ENCODE measurements around the gene CEND1.

CEND1 gene

DNA sequence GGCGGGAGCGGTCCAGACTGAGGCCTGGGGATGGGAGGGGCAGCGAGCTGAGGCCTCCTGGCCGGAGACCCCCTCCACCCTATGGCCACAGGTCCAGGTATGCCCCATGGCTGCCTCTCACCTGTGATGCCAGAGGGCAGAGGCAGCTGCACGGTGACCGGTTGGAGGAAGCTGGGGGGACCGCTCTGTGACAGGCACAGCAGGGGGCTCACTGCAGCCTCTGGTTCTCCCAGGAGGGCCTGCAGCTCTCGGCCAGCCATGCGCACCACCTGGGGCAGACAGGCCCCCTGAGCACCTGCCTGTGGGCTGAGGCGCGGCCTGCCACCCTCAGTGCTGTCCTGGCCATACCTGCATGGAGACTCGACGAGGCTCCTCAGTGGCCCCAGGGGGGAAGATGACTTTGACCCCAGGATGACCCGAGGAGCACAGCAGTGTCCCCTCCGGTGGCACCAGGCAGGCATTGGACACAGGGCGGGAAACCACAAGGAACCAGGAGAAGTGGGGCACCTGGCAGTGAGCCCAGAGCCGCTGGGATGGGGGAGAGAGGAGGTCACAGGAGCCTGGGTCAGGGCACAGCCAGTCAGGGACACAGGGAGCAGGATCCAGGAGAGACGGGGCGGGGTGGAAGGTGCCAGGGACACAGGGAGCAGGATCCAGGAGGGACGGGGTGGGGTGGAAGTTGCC, 11.3 kb upstream of the CEND1 start:
- H3K27ac ChIP-seq: no peak overlapping the region
- TF ChIP-seq ZFX (IDR thresholded peaks at IDR 0.05) (no peak), CTCF (conservative IDR thresholded peaks at IDR 0.05) (no peak)

DNA sequence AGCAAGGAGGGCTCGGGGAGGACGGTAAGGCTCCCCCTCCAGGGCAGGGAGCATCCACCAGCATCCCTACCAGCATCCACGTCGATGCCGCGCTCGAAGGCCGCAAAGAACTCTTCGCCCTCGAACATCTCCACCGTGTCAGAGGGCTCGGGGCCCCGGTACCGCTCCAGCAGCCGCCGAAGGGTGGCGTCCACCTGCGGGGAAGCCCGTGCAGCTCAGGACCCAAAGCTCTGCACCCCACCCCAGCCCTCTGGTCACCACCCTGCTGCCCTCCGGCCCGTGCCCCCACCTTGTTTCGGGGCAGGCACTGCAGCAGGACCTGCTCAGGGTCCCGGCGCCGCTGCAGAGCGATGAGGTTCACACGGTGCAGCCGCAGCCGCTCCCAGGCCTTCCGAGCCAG, 10.6 kb upstream of the CEND1 start:
- TF ChIP-seq ZFX (IDR thresholded peaks at IDR 0.05): no peak
- no peak for TF ChIP-seq CTCF (conservative IDR thresholded peaks at IDR 0.05)
- no peak overlapping the region for H3K27ac ChIP-seq

- no peak for TF ChIP-seq CTCF (conservative IDR thresholded peaks at IDR 0.05)
- TF ChIP-seq ZFX (IDR thresholded peaks at IDR 0.05): no peak
- H3K27ac ChIP-seq: no peak overlapping the region
Observed at GRCh38 chr11:799641-800316, 9.9 kb upstream of the CEND1 start.

DNA sequence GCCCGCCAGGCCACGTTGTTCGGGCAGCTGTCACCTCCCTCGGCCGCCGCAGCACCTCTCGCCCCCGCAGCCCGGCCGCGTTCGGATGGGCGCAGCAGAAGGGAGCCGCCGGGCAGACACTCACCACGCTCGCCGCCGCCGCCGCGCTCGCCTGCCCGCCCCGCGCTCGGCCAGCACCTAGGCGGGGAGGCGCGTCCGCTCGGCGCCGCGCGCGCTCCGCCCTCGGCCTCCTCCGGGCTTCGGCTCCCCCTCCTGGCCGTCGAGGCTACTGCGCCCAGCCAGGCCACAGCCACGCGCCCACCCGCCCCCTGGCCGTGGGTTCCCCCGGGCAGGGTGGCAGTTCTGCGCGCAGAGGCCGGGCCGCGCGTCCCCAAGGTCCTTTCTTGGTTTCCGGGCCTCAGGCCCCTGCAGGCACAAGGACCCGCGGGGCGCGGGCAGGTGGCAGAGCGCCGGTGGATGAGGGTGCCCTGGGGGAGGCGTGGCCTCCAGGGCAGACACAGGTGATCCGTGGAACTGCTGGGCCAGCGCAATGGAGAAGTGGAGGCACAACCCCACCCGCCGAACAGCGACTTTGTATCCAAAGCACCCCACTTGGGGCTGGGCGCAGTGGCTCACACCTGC, 8.3 kb upstream of the CEND1 start, which contains the start of gene SLC25A22:
Gene SLC25A22 (minus strand): TSS at position 189 of the 621 bp plus-strand sequence. CDS start 3,275 bp downstream, outside the sequence.
- H3K27ac ChIP-seq: peak within 1 kb of the TSS; percentile 87
- TF ChIP-seq ZFX (IDR thresholded peaks at IDR 0.05) (no peak), CTCF (conservative IDR thresholded peaks at IDR 0.05) (peak; percentile 98)

DNA sequence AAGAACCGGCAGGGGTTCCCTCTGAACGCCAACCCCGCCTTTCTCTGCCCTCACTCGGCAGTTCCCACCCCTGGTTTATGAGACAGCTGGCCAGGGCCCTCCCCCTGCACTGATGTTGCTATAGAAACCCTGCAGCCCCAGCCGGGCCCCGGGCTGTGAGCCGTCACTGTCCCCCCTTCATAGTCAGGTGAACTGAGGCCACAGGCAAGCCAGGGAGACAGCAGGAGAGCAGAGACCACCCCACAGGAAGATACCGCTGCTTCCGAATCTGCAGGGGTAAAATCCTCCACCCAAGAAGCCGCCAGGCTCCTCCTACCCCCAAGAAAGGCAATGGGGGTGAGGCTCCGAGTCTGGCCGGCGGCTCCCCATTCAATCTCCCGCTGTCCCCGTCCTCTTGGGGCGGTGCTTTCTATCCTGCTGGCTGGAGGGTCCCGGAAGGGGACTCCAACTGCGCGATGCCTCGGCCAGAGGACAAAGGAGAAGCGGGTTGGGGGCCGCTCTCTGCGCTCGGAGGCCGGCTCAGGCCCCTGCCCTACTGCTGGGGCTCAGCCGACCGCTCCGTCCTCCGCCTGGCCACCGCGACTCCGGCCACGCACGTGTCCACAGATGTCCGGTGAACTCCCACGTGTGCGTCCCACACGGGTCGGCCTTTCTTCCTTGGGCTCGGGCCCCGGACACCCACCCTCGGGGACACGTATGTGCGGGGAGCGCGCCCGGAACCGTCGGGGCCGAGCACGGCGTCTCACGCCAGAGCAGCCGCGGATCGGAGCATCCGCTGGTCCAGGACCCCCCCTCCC, 7.6 kb upstream of the CEND1 start:
- TF ChIP-seq CTCF (conservative IDR thresholded peaks at IDR 0.05) (no peak), ZFX (IDR thresholded peaks at IDR 0.05) (peak; percentile 67; the same call in 1 of the 2 replicates)
- peak overlapping the region; percentile 87 for H3K27ac ChIP-seq

DNA sequence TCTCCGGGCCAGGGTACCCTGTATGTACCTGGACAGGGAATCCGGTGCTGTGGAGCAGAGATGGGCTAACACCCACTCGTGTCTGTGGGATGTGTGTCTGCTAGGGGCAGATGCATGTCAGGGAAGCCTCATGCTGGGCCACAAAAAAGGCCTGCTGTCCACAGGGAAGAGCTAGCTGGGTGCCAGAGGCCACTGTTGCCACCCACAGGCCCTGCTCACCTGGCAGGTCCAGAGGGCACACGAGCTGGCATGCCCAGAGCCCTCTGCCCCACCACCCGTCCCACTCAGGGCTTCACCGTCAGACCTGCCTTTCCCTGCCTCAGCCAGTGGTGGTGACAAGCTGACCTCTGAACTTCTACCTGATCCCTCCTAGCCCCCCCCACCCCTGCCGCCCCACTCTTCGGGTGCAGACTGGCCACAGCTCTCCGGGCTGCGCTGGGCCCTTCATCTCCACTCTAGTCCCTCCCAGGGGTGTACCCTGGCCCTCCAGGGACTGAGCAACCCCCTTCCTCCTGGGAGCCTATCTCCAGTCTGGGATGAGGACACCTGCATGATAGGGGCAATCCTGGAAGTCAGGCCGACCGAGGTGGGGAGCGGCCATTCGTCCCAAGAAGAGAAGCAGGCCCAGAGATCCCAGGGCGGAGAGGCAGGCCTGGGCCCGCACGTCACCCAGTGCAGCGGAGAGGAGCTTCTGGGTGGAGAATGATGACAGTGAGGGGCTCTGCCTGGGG, 6.8 kb upstream of the CEND1 start:
- TF ChIP-seq CTCF (conservative IDR thresholded peaks at IDR 0.05) (no peak), ZFX (IDR thresholded peaks at IDR 0.05) (no peak)
- H3K27ac ChIP-seq: peak overlapping the region; percentile 87

Data from C4-2B (cell line).